Measurements from ENCODE around the gene GPD2. TPM values are rescaled to one million over a fixed set of nuclear protein-coding genes. Genes with fewer than 3 reads are reported as not detected.

Gene GPD2
- total and polyA plus RNA-seq, 2 of the 4 experiments (the other 2 are of a cell fraction) = 20.4 to 100 TPM

- H2AK9ac ChIP-seq (replicated peaks; ENCODE audit: low read depth, low read length, poor library complexity) = no peak overlapping the region
- no peaks in the 10 kb centered on the region for H3K9me1 ChIP-seq (ENCODE audit: insufficient read depth, low read length)
- H3K9ac ChIP-seq (ENCODE audit: low read depth, low read length) = no peak overlapping the region
- no peaks in the 10 kb centered on the region for H4K20me1 ChIP-seq (ENCODE audit: insufficient read depth, low read length)
- no peak for TF ChIP-seq USF2 (IDR thresholded peaks at IDR 0.05; ENCODE audit: low read depth, low read length)
- no peak for TF ChIP-seq CHD1 (IDR thresholded peaks at IDR 0.05; ENCODE audit: low read depth, low read length)
- TF ChIP-seq NFE2L2 (IDR thresholded peaks at IDR 0.05; ENCODE audit: low read depth, low read length) = no peak
- no peak for TF ChIP-seq RFX5 (IDR thresholded peaks at IDR 0.05; ENCODE audit: low read depth, low read length)
- no peak for TF ChIP-seq CTCF (conservative IDR thresholded peaks at IDR 0.05; ENCODE audit: low read depth, low read length)
- no peak for TF ChIP-seq MAZ (IDR thresholded peaks at IDR 0.05; ENCODE audit: borderline replicate concordance, low read depth, low read length)
- no peak for TF ChIP-seq RCOR1 (IDR thresholded peaks at IDR 0.05; ENCODE audit: insufficient replicate concordance, low read length)
- TF ChIP-seq SMC3 (IDR thresholded peaks at IDR 0.05; ENCODE audit: low read depth, low read length) = no peak
- H4K91ac ChIP-seq (ENCODE audit: insufficient read depth, low read depth, low read length) = no peak overlapping the region
- H3K9me3 ChIP-seq (ENCODE audit: control insufficient read depth, insufficient read depth, low read length) = peaks cover 3% of the 10 kb centered on the region; the same call in 1 of the 2 replicates
- no peak overlapping the region for H2BK120ac ChIP-seq (ENCODE audit: low read depth, low read length)
- intact Hi-C loops (cut with micrococcal nuclease) (no loop called here), dilution Hi-C loops (cut with HindIII; ENCODE audit: low sequenced_read_pairs, unreplicated experiment) (no loop called here), in situ Hi-C loops (cut with MboI; ENCODE audit: low sequenced_read_pairs) (no loop called here)
- POLR2A ChIA-PET (ENCODE audit: unreplicated experiment) = no interaction called here
- no peak overlapping the region for H3K14ac ChIP-seq (replicated peaks; ENCODE audit: low read depth, low read length)
- no peak overlapping the region for H4K8ac ChIP-seq (ENCODE audit: low read depth in 2 of 2, low read length in 2 of 2)
- no peak overlapping the region for H2BK20ac ChIP-seq (ENCODE audit: low read depth, low read length)
- no peaks in the 10 kb centered on the region for H3K27me3 ChIP-seq (ENCODE audit: control insufficient read depth, insufficient read depth, low read length)
- DNase-seq = no peak
- no peak overlapping the region for H2BK15ac ChIP-seq (ENCODE audit: low read depth, low read length)
- H4K5ac ChIP-seq (ENCODE audit: low read depth, low read length) = no peak overlapping the region
- no peak overlapping the region for H3K4me2 ChIP-seq (ENCODE audit: low read depth, low read length)
- H3K18ac ChIP-seq (ENCODE audit: low read depth, low read length) = no peak overlapping the region
- no peaks in the 10 kb centered on the region; a peak in 1 of 4 replicates for H3K79me1 ChIP-seq (ENCODE audit: low read depth in 1 of 2, low read length in 2 of 2)
- no peak overlapping the region for H3K4me3 ChIP-seq (ENCODE audit: insufficient read depth, low read depth, low read length)
- H2BK5ac ChIP-seq (ENCODE audit: low read depth, low read length, poor library complexity, severe bottlenecking) = no peak overlapping the region
- CTCF ChIA-PET = interaction anchor here (0.6 kb wide), 1 partner anchor 117 kb away, joined by 3 read pairs; no protein-coding TSS in a partner anchor
- WGBS, 2 experiments (ENCODE audit: extremely low coverage in 2 of 2, insufficient read length in 1 of 2) = no CpG with 5 or more reads among the region's 4 CpGs
- no peak overlapping the region for H3K23ac ChIP-seq (ENCODE audit: low read depth, low read length)
- no peak overlapping the region for H2AK5ac ChIP-seq (ENCODE audit: low read depth, low read length)
- H3K4me1 ChIP-seq (ENCODE audit: control insufficient read depth, insufficient read depth, low read length) = no peaks in the 10 kb centered on the region
- H3K56ac ChIP-seq (ENCODE audit: extremely low read depth, insufficient read depth, low read length) = no peak overlapping the region
- no peak overlapping the region for H3K27ac ChIP-seq (ENCODE audit: insufficient read depth, low read length)
- no peak overlapping the region for H2AFZ ChIP-seq (replicated peaks; ENCODE audit: low read length, poor library complexity)
- H3K36me3 ChIP-seq (ENCODE audit: control insufficient read depth, insufficient read depth, low read length) = 0 out of 2 replicates have a peak, but pooled peaks cover 1% of the 10 kb centered on the region
- BruUV-seq (replicated peaks) = no TSS peak
- H3K4ac ChIP-seq (ENCODE audit: low read depth, low read length) = no peak overlapping the region
- ATAC-seq (ENCODE audit: low read depth) = no peak
Measured at GRCh38 chr2:156522864-156523440, 86.8 kb downstream of the GPD2 start.

Data from IMR-90 (cell line).